HepG2 (cell line): Measurements from ENCODE around the gene RAB43. TPM values are rescaled to one million over a fixed set of nuclear protein-coding genes. Genes with fewer than 3 reads are reported as not detected.

Source experiments
- ATF2 ChIP-seq: sonication (generic); formaldehyde crosslinking; IDR thresholded peaks from 2 replicates; pipeline ENCODE4 v1.4.0; 2020; ENCODE audit warnings: missing genetic modification reagents
- ELF4 ChIP-seq: sonication (generic); formaldehyde crosslinking; IDR thresholded peaks from 2 replicates; pipeline ENCODE4 v1.5.0; 2020; ENCODE audit warnings: missing genetic modification reagents, mild to moderate bottlenecking, moderate library complexity, borderline replicate concordance
- HMGA1 ChIP-seq: sonication (generic); formaldehyde crosslinking; conservative IDR thresholded peaks from 2 replicates; pipeline ENCODE4 v1.4.0; 2020; ENCODE audit warnings: missing genetic modification reagents
- KDM5A ChIP-seq: fragments of 200-600 bp; sonication (generic); IDR thresholded peaks from 2 replicates; pipeline ENCODE4 v1.7.0; 2018; ENCODE audit warnings: antibody characterized with exemption, mild to moderate bottlenecking, low read length, borderline replicate concordance
- SCMH1 ChIP-seq: sonication (generic); formaldehyde crosslinking; IDR thresholded peaks from 2 replicates; pipeline ENCODE4 v1.9.0; 2021; ENCODE audit warnings: missing genetic modification reagents, mild to moderate bottlenecking, borderline replicate concordance
- TAF1 ChIP-seq: sonication (generic); formaldehyde crosslinking; IDR thresholded peaks from 2 replicates; pipeline ENCODE4 v1.4.0; 2020; ENCODE audit warnings: missing genetic modification reagents
- ZFP36 ChIP-seq: fragments of 150-350 bp; IDR thresholded peaks from 2 replicates; pipeline ENCODE4 v1.6.1; 2018; ENCODE audit warnings: borderline replicate concordance, low read length, low read depth; ENCODE audit not compliant: partially characterized antibody
- ZNF337 ChIP-seq: sonication (generic); formaldehyde crosslinking; IDR thresholded peaks from 2 replicates; pipeline ENCODE4 v1.5.1; 2020; ENCODE audit warnings: missing genetic modification reagents, low read depth, mild to moderate bottlenecking, borderline replicate concordance
- ZNF367 ChIP-seq: sonication (generic); formaldehyde crosslinking; IDR thresholded peaks from 2 replicates; pipeline ENCODE4 v1.4.0; 2020; ENCODE audit warnings: missing genetic modification reagents, borderline replicate concordance
- ZNF501 ChIP-seq: sonication (generic); formaldehyde crosslinking; IDR thresholded peaks from 2 replicates; pipeline ENCODE4 v1.5.1; 2020; ENCODE audit warnings: mild to moderate bottlenecking, moderate library complexity, missing genetic modification reagents
- ZNF879 ChIP-seq: sonication (generic); formaldehyde crosslinking; IDR thresholded peaks from 2 replicates; pipeline ENCODE4 v1.8.1; 2023; ENCODE audit warnings: missing genetic modification reagents
- ZSCAN29 ChIP-seq: sonication (generic); formaldehyde crosslinking; conservative IDR thresholded peaks from 2 replicates; pipeline ENCODE4 v1.4.0; 2020; ENCODE audit warnings: mild to moderate bottlenecking, missing genetic modification reagents
- polyA plus RNA-seq, 8 experiments: library from polyadenylated mRNA; depleted of rRNA in 3 of 8; stranded (reverse) in 7 of 8; unstranded in 1 of 8; fragments of >200 nt; fragmentation: Illumina TruSeq in 4 of 8; extraction: Trizol in 4 of 8; gene quantifications; 2 replicates each; pipeline versions ENCODE4 v1.2.1 to v1.2.3, GENCODE V29; 2011 to 2016; ENCODE audit warnings: low read depth in 4 of 8, missing spikeins in 1 of 8, mixed read lengths in 1 of 8; ENCODE audit not compliant: insufficient read depth in 1 of 8
- total RNA-seq, 5 experiments: library from RNA; depleted of rRNA; stranded (reverse); fragments of >200 nt; fragmentation: Illumina TruSeq; extraction: Trizol; gene quantifications; 2 replicates each; pipeline ENCODE4 v1.2.3, GENCODE V29; 2016; ENCODE audit warnings: low read depth in 1 of 5
- TF ChIP-seq, protein P1 (sequence below): sonication (generic); formaldehyde crosslinking; IDR thresholded peaks from 2 replicates; pipeline ENCODE4 v1.5.0; 2020; ENCODE audit warnings: mild to moderate bottlenecking, missing genetic modification reagents, borderline replicate concordance
- TF ChIP-seq, protein P2 (sequence below): sonication (generic); formaldehyde crosslinking; IDR thresholded peaks from 2 replicates; pipeline ENCODE4 v1.5.0; 2020; ENCODE audit warnings: mild to moderate bottlenecking, missing genetic modification reagents, moderate library complexity
- TF ChIP-seq, protein P3 (sequence below): sonication (generic); formaldehyde crosslinking; IDR thresholded peaks from 2 replicates; pipeline ENCODE4 v1.5.0; 2020; ENCODE audit warnings: missing genetic modification reagents, mild to moderate bottlenecking, borderline replicate concordance

The RAB43 gene
- total and polyA plus RNA-seq, 2 of the 13 experiments (the other 11 are each of a cell fraction or from before 2014, with no cell fraction given), result 11.8 to 18.4 TPM

- TF ChIP-seq, protein P1, sequence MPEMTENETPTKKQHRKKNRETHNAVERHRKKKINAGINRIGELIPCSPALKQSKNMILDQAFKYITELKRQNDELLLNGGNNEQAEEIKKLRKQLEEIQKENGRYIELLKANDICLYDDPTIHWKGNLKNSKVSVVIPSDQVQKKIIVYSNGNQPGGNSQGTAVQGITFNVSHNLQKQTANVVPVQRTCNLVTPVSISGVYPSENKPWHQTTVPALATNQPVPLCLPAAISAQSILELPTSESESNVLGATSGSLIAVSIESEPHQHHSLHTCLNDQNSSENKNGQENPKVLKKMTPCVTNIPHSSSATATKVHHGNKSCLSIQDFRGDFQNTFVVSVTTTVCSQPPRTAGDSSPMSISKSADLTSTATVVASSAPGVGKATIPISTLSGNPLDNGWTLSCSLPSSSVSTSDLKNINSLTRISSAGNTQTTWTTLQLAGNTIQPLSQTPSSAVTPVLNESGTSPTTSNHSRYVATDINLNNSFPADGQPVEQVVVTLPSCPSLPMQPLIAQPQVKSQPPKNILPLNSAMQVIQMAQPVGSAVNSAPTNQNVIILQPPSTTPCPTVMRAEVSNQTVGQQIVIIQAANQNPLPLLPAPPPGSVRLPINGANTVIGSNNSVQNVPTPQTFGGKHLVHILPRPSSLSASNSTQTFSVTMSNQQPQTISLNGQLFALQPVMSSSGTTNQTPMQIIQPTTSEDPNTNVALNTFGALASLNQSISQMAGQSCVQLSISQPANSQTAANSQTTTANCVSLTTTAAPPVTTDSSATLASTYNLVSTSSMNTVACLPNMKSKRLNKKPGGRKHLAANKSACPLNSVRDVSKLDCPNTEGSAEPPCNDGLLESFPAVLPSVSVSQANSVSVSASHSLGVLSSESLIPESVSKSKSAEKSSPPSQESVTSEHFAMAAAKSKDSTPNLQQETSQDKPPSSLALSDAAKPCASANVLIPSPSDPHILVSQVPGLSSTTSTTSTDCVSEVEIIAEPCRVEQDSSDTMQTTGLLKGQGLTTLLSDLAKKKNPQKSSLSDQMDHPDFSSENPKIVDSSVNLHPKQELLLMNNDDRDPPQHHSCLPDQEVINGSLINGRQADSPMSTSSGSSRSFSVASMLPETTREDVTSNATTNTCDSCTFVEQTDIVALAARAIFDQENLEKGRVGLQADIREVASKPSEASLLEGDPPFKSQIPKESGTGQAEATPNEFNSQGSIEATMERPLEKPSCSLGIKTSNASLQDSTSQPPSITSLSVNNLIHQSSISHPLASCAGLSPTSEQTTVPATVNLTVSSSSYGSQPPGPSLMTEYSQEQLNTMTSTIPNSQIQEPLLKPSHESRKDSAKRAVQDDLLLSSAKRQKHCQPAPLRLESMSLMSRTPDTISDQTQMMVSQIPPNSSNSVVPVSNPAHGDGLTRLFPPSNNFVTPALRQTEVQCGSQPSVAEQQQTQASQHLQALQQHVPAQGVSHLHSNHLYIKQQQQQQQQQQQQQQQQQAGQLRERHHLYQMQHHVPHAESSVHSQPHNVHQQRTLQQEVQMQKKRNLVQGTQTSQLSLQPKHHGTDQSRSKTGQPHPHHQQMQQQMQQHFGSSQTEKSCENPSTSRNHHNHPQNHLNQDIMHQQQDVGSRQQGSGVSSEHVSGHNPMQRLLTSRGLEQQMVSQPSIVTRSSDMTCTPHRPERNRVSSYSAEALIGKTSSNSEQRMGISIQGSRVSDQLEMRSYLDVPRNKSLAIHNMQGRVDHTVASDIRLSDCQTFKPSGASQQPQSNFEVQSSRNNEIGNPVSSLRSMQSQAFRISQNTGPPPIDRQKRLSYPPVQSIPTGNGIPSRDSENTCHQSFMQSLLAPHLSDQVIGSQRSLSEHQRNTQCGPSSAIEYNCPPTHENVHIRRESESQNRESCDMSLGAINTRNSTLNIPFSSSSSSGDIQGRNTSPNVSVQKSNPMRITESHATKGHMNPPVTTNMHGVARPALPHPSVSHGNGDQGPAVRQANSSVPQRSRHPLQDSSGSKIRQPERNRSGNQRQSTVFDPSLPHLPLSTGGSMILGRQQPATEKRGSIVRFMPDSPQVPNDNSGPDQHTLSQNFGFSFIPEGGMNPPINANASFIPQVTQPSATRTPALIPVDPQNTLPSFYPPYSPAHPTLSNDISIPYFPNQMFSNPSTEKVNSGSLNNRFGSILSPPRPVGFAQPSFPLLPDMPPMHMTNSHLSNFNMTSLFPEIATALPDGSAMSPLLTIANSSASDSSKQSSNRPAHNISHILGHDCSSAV (CRISPR knock-in tag), result no peak
- 0 out of 2 replicates have a peak, but pooled peaks have one; percentile 12 for TF ChIP-seq ZNF501 (CRISPR knock-in tag)
- peak; percentile 46 for TF ChIP-seq TAF1 (CRISPR knock-in tag)
- TF ChIP-seq SCMH1, result no peak
- TF ChIP-seq KDM5A, result no peak
- TF ChIP-seq, protein P2, sequence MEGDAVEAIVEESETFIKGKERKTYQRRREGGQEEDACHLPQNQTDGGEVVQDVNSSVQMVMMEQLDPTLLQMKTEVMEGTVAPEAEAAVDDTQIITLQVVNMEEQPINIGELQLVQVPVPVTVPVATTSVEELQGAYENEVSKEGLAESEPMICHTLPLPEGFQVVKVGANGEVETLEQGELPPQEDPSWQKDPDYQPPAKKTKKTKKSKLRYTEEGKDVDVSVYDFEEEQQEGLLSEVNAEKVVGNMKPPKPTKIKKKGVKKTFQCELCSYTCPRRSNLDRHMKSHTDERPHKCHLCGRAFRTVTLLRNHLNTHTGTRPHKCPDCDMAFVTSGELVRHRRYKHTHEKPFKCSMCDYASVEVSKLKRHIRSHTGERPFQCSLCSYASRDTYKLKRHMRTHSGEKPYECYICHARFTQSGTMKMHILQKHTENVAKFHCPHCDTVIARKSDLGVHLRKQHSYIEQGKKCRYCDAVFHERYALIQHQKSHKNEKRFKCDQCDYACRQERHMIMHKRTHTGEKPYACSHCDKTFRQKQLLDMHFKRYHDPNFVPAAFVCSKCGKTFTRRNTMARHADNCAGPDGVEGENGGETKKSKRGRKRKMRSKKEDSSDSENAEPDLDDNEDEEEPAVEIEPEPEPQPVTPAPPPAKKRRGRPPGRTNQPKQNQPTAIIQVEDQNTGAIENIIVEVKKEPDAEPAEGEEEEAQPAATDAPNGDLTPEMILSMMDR (CRISPR knock-in tag), result peak; percentile 9; the same call in 1 of the 2 replicates
- no peak for TF ChIP-seq HMGA1 (CRISPR knock-in tag)
- TF ChIP-seq ZNF879 (CRISPR knock-in tag), result no peak
- TF ChIP-seq ZSCAN29 (CRISPR knock-in tag), result no peak
- TF ChIP-seq ZNF367 (CRISPR knock-in tag), result no peak
- TF ChIP-seq ZNF337 (CRISPR knock-in tag), result no peak
- no peak; the same call in 1 of the 2 replicates for TF ChIP-seq ELF4 (CRISPR knock-in tag)
- TF ChIP-seq, protein P3, sequence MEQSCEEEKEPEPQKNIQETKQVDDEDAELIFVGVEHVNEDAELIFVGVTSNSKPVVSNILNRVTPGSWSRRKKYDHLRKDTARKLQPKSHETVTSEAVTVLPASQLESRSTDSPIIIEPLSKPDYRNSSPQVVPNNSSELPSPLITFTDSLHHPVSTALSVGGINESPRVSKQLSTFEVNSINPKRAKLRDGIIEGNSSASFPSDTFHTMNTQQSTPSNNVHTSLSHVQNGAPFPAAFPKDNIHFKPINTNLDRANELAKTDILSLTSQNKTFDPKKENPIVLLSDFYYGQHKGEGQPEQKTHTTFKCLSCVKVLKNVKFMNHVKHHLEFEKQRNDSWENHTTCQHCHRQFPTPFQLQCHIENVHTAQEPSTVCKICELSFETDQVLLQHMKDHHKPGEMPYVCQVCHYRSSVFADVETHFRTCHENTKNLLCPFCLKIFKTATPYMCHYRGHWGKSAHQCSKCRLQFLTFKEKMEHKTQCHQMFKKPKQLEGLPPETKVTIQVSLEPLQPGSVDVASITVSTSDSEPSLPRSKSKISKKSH (CRISPR knock-in tag), result no peak
- no peak for TF ChIP-seq ZFP36
- peak; percentile 13; the same call in 1 of the 2 replicates for TF ChIP-seq ATF2 (CRISPR knock-in tag)
These were observed 1.9 kb upstream of the RAB43 start (continued) for GRCh38 chr3:129123314-129124060.
